GM19372 (cell line): ENCODE results near the gene C14orf93.
"Not testable (repeated sequence)": the region's sequence is repeated elsewhere in the genome, so short reads cannot be mapped to it uniquely, and the experiment has no call there.

Experiments
- ATAC-seq: cut with Tn5 transposase; IDR thresholded peaks from one replicate; pipeline ENCODE4 v1.9.1; 2021; ENCODE audit warnings: mild to moderate bottlenecking, low read depth, moderate library complexity; ENCODE audit not compliant: unreplicated experiment

The C14orf93 gene

DNA sequence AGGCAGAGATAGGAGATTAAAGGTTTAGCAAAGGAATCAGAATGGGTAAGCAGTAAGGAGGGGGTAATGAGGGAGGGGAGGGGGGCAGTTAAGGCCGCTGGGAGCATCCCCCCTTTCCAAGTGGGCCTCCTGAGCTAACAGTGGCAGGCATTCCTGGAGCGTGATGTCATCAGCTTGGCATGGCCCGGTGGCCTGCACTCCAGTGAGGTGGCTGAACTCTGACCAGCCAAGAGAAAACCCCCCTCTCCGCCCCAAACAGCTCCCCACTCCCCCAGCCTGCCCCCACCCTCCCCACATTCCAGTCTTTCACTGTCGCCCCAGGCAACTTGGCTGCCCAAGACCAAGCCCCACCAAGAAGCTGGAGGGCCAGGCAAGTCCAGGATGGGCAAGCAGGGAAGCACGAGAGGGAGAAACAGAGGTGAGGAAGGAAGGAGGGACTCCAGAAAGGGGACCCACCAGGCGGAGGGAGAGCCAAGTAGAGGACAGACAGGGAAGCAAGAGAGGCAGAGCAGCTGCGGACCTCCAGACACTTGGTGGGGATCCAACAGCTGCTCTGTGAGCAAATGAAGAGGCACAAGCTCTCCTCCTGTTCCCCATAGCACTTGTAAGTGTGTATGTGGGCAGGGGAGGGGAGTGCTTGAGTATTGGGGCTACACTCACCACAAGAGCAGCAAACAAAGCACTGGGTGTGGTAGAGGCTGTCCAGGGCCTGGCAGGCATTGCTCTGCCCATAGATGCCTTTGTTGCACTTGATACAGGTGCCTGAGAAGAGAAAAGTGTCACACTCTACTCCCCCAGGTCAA is 32.1 kb downstream of the C14orf93 start:
- ATAC-seq: no peak

DNA sequence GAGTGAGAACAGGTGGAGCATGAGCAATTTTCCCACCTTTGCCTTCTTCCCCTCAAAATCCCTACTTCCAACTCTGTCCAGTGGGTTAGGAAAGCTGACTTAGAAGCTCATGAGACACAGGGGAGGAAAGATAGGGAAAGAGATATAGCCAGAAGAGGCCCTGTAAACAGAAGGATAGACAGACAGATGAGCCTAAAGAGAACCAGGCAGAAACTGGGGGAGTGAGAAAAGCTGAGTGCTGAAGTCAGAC is 32.6 kb downstream of the C14orf93 start:
- ATAC-seq: no peak

DNA sequence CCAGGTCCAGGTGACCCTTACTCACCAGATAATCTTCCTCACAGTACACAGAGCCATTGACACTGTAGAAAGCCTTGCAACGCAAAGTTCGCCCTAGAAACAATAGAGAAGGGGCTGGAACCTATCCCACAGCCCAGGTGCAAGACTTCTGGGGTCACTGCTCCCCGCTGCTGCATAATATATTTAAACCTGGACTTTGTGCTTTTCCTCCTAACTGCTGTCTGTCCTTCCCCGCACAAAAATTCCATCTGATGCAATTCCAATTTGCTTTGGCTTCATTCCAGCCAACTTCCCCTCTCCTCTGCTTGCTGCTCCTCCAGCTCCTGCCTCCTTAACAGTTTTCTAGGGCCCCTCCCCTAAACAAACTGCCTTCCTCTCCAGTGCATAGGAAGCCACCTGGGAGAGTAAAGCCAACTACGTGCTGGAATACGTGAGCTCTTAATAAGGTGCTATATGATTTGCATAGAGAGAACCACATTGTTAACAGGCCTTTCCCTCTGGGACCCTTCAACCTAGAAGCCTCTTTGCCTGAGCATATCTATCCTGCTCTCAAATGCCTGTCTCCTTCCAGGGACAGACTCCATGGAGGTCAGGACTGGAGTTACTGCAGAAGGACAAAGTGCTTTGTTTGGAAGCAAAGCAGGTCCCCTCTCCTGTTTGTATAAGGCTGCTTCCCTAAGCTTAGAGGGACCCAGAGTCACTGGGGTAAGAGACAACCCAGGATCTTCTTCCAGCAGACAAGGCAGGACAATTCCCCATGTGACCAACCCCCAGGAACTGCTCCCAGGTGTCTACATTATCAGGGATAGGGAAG is 33.1 kb downstream of the C14orf93 start:
- no peak for ATAC-seq

DNA sequence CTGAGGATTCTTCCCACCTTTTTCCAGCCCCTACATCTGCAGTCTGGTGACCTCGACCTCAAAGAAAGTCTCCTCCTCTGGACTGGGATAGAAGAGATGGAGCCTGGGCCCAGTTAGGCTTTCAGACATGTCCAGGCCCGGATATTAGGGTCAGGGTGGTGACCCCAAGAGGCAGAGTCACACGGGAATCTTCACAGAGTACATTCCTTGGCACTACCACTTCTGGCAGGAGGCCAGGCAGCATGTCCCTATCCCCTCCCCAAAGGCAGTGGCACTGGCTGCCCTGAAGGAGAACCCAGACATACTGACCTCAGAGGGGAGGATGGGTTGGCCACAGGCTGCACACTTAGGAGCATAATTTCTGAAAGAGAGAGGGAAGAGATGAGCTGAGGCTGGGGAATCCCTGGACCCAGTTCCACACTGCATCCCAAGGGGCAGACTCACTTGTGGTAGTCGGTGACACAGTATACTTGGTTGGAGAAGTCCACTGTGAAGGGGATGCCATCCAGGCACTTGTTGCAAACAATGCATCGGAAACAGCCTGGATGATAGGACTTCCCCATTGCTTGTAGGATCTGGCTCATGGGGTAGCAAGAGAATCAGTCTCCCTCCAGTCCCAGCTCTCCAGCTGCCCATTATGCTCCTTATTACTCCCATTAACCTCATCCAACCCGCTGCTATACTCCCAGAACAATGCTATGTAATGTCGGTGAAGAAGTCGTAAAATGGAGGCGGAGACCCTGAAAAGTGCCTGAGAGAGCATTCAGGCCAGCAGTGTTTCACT is 35.2 kb downstream of the C14orf93 start:
- ATAC-seq: no peak

DNA sequence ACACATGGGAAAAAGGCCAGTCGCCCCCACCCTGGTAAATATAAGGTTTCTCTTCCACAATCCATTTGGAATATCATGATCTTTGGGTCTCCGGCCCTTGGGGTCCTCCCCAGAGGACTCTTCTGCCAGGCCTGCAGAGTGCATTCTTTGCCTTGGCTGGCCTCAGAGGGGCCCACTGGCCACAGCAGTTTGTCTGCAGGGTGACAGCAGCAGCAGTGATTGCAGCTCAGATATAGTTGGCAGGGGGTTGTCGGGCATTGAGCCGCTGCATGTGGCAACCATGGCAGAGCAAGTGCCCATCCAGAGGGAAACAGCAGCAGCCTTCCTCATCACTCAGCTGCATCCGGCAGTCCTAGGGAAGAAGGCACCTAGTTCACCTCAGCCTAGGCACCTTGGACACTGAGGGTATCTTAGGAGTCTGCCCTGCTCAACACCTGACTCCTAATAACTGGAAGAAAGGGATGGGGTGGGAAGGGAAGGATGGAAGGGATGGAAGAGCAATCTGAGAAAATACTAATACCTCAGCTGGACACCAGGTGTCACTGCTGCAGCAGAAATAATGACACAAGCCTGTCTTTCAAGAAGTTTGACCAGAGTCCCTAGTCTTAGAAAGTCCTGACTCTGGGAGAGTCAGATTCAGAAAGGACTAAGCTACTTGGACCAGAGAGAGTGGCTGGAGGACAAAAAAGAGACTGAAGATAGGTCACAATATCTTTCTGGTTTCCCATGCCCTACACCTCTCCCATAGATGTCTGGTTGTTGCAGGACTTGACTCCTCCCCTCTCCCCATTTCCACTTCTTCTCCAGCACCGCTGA is 36.5 kb downstream of the C14orf93 start:
- ATAC-seq: no peak

DNA sequence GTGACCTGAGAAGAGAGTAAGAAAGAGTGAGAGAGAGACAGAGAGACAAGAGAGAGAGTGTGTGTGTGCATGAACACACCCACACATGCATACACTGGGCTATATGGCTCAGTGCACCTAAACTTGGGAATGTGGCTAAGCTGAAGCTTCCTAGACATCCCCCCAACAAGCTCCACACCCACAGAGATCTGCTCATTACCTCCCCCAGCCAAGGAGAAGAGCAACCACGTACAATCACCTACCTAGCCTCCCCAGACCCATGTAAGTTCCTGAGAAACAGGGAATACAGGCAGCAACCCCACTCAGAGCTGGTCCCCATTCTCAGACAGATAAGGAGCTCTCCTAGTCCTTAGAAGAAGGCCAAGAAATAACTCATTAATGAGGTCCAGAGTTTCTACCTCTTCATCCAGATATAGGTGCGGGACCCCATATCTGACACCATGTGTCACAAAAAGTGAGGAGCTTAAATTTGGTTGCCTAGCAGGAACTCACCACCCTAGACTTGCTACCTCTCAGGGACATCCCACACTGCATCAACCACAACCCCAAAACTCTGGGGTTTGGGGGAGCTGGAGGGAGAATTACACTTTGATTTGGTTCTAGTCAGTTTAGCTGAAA is 37.5 kb downstream of the C14orf93 start:
- ATAC-seq: no peak

DNA sequence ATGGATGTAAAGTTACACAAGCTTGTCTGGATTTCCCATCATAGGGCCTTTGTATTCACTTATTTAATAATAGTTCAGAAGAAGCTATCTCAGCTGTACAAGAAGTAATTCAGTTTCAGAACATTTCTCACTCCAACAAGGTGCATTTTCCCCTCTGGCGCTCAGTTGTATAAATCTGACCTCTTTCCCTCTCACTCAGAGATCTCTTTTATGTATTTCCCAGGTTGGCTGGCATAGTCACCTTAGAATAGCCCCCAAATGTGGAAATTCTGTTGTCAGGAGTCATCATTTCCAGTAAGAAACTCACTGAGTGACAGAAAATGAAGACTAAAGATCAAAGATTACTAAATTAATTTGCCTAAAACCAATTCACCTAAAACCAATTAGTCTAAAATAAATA is 38.8 kb downstream of the C14orf93 start:
- ATAC-seq: no peak

DNA sequence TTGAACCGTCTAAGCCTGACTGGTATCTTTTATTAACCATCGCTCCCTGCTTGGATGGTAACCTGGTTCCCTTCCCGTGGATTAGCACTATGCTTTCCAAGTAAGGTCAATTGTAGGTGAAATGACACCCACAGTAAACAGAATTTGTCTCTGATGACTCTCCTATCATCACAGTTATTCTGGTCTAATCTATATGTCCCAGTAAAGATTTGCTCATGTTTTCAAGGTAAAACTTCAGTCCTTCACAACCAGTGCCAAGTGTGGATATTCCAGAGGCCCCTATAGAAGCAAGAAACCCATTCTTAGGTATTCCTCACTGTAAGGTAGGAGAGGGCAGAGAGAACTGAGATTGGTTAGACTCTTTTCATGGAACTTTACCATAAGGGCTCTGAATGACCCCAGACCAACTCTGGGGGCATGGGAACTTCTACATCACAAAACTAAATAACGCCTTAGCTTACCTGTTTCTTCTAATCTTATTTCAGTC is 43.1 kb downstream of the C14orf93 start:
- ATAC-seq: no peak

DNA sequence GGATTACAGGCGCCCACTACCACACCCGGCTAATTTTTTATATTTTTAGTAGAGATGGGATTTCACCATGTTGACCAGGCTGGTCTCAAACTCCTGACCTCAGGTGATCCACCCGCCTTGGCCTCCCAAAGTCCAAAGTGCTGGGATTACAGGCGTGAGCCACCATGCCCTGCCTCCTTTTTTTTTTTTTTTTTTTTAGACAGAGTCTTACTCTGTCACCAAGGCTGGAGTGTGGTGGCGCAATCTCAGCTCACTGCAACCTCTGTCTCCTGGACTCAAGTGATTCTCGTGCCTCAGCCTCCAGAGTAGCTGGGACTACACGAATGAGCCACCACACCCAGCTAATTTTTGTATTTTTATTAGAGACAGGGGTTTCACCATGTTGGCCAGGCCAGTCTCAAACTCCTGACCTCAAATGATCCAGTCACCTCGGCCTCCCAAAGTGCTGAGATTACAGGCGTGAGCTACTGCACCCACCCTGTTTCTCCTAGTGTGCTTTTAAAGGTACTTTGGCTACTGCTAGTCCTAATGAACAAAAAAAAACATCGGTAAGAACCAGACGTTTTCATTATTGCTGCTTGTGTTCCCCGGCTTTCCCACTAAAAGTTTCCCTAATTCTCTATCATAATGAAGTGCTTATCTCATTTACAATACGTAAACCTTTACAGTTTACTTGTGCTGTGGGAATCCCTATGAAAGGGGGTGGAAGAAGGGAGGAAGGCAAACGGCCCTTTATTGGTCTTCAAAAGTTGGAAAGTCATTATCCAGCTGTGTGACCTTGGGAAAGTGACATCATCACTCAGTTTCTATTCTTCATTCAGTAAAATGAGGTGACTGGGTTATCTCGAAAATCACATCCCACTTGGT is 43.8 kb downstream of the C14orf93 start:
- ATAC-seq: not testable (repeated sequence)

DNA sequence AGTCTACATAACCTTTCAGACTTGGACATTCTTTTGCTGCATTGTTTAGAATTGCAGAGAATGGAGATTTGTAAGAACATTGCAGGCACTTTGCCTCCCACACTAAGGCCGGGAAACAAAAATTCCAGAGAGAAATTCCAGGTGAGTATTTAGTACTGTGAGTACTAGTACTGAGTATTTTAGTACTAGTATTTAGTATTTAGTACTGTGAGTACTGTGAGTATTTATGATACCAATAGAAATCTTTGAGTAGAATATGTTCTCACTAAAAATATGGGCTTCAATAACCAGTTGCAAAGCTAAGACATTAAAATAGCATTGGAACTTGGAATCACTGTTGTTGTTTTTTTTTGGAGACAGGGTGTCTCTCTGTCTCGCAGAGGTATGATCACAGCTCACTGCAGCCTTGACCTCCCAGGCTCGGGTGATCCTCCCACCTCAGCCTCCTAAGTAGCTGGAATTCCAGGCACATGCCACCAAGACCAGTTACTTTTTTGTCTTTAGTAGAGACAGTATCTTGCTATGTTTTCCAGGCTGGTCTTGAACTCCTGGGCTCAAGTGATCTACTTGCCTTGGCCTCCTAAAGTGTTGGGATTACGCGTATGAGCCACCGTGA is 47.8 kb downstream of the C14orf93 start:
- no peak for ATAC-seq

DNA sequence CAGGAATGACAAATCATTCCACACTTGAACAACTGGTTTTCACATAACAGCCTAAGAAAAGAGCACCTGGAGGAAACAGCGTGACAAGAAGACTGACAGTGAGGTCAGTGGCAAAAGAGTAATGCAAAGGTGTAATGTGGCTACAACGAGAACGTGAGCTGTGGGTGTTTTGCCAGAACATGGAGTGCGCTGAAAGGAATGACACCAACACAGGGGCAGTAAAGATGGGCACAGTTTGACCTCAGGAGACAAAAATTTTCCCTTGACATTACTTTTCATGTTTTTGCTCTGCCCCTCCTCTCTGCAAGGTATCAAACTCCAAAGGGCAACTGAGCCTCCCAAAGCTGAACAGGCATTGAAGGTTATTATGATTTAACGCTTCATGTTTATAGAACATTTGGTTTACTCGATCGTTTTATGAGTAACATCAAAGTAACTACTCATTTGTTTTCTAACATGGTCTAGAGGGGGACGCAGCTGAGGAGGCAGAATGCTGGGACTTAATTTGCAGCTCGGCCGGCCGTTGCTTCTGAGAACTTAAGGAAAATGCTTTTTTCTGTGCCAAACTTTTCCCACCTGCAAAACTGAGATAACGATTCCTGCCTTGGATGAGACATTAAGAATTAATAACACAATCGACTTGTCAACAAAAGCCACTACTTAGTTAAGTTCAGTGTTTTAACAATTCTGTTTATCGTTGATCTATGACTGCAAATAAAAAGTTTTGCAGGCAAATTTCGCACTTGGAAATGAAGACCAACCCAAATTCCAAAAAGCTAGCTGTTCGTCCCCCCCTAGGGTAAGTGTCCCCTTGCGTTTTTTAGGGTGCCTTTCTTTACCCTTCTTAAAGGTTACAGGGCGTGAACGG is 54.0 kb downstream of the C14orf93 start:
- no peak for ATAC-seq

DNA sequence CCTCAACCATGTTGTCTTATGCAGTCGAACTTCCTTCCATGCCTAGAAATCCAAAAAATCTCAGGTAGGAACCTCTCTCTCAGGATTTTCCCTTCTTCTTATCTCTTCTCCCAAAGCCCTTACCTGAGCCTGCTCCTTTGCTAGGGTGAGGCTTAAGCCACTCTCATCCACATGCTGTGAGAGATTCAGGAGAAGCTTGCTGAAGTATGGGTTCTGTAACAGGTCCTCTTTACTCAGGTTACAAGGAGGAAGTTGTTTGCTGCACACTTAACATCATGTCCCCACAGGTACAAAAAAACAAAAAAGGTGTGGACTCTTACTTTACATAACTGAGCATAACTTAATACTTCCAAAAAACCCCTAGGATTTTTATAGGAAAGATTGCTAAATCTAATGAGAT is 57.5 kb downstream of the C14orf93 start:
- ATAC-seq: no peak

DNA sequence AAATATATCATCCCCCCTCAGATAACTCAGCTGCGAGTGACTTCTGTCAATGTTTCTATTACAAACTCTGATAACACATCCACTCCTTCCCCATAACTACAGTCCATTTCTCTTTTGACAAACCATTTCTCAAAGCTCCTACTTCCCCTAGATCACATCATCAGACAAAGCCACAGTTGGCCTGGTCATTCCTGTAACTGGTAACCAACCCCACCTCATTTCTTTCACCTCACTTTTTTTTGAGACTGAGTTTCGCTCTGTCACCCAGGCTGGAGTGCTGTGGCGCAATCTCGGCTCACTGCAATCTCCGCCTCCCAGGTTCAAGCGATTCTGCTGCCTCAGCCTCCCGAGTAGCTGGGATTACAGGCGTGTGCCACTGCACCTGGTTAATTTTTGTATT is 58.1 kb downstream of the C14orf93 start:
- not testable (repeated sequence) for ATAC-seq

DNA sequence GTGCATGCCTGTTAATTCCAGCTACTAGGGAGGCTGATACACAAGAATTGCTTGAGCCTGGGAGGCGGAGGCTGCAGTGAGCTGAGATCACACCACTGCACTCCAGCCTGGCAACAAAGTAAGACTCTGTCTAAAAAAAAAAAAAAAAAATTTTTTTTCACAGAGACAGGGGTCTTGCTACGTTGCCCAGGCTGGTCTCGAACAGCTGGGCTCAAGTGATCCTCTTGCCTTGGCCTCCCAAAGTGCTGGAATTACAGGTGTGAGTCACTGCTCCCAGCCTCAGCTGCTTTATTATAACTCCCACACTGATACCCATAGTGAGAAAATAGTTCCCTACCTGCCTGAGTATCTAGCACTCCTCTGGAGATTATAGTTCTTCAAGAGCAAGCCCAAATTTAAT is 64.3 kb downstream of the C14orf93 start:
- ATAC-seq: no peak

DNA sequence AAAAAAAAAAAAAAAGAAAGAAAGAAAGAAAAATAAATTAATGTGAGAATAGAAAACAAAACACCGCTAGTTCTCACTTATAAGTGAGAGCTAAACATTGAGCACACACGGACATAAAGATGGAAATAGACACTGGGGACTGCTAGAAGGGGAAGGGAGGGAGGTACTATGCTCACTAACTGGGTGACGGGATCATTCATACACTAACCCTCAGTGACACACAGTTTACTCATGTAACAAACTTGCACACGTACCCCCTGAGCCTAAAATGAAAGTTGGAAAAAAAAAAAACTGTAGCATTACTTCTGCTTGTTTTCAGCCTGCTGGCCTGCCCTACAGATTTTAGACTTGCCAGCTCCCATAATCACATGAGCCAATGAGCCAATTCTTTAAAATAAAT is 70.3 kb downstream of the C14orf93 start:
- no peak for ATAC-seq
